ENCODE results near the gene GAB2. TPM values are rescaled to one million over a fixed set of nuclear protein-coding genes. Genes with fewer than 3 reads are reported as not detected.
"Not testable (repeated sequence)": the region's sequence is repeated elsewhere in the genome, so short reads cannot be mapped to it uniquely, and the experiment has no call there.

The GAB2 gene, protein sequence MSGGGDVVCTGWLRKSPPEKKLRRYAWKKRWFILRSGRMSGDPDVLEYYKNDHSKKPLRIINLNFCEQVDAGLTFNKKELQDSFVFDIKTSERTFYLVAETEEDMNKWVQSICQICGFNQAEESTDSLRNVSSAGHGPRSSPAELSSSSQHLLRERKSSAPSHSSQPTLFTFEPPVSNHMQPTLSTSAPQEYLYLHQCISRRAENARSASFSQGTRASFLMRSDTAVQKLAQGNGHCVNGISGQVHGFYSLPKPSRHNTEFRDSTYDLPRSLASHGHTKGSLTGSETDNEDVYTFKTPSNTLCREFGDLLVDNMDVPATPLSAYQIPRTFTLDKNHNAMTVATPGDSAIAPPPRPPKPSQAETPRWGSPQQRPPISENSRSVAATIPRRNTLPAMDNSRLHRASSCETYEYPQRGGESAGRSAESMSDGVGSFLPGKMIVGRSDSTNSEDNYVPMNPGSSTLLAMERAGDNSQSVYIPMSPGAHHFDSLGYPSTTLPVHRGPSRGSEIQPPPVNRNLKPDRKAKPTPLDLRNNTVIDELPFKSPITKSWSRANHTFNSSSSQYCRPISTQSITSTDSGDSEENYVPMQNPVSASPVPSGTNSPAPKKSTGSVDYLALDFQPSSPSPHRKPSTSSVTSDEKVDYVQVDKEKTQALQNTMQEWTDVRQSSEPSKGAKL
- 10 to 100 TPM; 13.4 to 28.4 (median 19.8) TPM for total RNA-seq

DNA sequence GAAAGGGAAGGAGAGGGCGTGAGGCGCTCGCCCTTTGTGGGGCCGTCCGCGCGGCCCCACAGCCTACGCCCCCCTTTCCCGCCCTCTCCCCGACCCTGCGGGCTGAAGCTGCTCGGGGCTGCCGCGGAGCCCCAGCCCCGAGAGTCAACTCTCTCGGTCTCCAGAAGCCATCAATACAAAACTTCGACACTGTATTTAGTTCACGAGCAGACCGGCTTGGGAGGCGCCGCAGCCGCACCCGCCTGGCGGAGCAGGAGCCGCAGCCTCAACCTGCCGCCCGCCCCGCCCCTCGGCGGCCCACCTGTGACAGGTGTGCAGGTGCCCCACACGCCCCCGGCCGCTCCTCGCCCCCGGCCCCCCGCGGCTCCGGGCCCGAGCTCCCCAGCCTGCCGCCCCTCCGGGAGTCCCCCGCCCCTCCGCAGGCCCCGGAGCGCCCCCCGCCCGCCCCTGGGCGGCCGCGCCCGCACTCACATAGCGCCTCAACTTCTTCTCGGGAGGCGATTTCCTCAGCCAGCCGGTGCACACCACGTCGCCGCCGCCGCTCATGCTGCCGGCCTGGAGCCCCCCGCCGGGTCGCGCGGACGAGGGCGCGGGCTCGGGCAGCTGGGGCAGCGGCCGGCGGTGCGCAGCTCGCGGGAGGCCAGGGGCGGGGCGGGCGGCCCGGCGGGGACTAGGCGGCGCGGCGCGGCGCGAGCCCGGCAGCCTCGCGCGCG is at the start of gene GAB2:
Gene GAB2, minus strand, starts transcription at position 646 of the 713 bp plus-strand sequence. Its CDS starts 100 bp downstream, at position 546.
- Histone ChIP-seq H3K27ac (peak within 1 kb of the TSS; percentile 96), H3K4me1 (peaks cover 48% of the 10 kb centered on the region), H3K9me3 (no peaks in the 10 kb centered on the region), H3K36me3 (no peaks in the 10 kb centered on the region), H3K4me3 (peak within 1 kb of the TSS; percentile 93), H3K27me3 (no peaks in the 10 kb centered on the region)
- under 1% methylated on average over 18 of the region's 93 CpGs for WGBS
- DNase-seq (ENCODE audit: low spot score in 2 of 2): peak in 1 of 2 donors; percentile 71
- TF ChIP-seq POLR2AphosphoS5 (IDR thresholded peaks at IDR 0.05): no peak
- TF ChIP-seq, protein P1, sequence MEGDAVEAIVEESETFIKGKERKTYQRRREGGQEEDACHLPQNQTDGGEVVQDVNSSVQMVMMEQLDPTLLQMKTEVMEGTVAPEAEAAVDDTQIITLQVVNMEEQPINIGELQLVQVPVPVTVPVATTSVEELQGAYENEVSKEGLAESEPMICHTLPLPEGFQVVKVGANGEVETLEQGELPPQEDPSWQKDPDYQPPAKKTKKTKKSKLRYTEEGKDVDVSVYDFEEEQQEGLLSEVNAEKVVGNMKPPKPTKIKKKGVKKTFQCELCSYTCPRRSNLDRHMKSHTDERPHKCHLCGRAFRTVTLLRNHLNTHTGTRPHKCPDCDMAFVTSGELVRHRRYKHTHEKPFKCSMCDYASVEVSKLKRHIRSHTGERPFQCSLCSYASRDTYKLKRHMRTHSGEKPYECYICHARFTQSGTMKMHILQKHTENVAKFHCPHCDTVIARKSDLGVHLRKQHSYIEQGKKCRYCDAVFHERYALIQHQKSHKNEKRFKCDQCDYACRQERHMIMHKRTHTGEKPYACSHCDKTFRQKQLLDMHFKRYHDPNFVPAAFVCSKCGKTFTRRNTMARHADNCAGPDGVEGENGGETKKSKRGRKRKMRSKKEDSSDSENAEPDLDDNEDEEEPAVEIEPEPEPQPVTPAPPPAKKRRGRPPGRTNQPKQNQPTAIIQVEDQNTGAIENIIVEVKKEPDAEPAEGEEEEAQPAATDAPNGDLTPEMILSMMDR (IDR thresholded peaks at IDR 0.05): no peak

DNA sequence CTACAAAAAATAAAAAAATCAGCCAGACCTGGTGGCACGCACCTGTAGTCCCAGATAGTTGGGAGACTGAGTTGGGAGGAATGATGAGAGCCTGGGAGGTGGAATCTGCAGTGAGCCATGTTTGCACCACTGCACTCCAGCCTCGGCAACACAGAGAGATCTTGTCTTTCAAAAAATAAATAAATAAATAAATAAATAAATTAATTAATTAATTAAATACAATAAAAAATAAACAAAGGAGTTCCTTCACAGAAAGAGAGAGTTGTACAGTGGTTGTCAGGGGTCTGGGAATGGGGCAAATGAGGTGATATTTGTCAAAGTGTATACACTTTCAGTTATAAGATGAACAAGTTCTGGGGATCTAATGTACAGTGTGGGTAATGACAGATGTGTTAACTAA is 49.8 kb upstream of the GAB2 start:
- DNase-seq (ENCODE audit: low spot score in 2 of 2): no peak
- 94% methylated on average over 2 of the region's 2 CpGs for WGBS
- H3K9me3 ChIP-seq: no peaks in the 10 kb centered on the region
- no peaks in the 10 kb centered on the region for H3K4me1 ChIP-seq
- H3K27ac ChIP-seq: no peak overlapping the region
- H3K27me3 ChIP-seq: no peaks in the 10 kb centered on the region
- TF ChIP-seq EP300 (IDR thresholded peaks at IDR 0.05): no peak
- no peak for TF ChIP-seq POLR2A (IDR thresholded peaks at IDR 0.05)
- no peak for TF ChIP-seq POLR2AphosphoS5 (IDR thresholded peaks at IDR 0.05)
- TF ChIP-seq, protein P1 (IDR thresholded peaks at IDR 0.05): no peak
- H3K4me3 ChIP-seq: no peak overlapping the region
- peaks cover 26% of the 10 kb centered on the region for H3K36me3 ChIP-seq

DNA sequence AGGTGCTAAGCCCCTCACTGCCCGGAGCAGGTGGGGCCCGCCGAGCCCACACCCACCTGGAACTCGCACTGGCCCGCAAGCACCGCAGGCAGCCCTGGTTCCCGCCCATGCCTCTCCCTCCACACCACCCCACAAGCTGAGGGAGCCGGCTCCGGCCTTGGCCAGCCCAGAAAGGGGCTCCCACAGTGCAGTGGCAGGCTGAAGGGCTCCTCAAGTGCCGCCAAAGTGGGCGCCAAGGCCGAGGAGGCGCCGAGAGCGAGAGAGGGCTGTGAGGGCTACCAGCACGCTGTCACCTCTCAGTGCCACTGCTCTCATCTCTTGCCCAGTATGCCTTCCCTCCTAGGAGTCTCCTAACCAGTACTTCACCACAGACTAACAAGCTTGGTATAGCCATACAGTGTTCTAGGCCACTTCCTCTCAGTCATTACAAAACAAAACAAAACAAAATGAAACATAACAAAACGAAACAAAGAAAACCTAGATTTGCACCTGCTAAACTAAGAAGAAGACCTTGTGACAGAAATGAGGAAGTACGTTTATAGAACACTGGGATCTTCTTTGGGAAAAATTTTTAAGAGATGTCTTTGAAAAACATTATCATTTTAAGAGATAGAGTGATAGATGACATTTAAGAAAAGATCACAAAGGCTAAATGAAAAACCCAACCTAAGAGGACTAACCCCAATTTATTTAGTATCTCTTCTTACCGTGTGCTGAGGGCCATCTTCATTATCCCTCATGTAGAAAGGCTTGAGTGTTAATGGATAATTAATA is 47.7 kb upstream of the GAB2 start:
- peaks cover 28% of the 10 kb centered on the region for H3K36me3 ChIP-seq
- TF ChIP-seq EP300 (IDR thresholded peaks at IDR 0.05) (no peak), POLR2AphosphoS5 (IDR thresholded peaks at IDR 0.05) (no peak), POLR2A (IDR thresholded peaks at IDR 0.05) (no peak)
- H3K4me1 ChIP-seq: no peaks in the 10 kb centered on the region
- no peaks in the 10 kb centered on the region for H3K27me3 ChIP-seq
- no peak overlapping the region for H3K27ac ChIP-seq
- WGBS: 90% methylated on average over 6 of the region's 19 CpGs
- no peak for DNase-seq (ENCODE audit: low spot score in 2 of 2)
- no peaks in the 10 kb centered on the region for H3K9me3 ChIP-seq
- H3K4me3 ChIP-seq: no peak overlapping the region

DNA sequence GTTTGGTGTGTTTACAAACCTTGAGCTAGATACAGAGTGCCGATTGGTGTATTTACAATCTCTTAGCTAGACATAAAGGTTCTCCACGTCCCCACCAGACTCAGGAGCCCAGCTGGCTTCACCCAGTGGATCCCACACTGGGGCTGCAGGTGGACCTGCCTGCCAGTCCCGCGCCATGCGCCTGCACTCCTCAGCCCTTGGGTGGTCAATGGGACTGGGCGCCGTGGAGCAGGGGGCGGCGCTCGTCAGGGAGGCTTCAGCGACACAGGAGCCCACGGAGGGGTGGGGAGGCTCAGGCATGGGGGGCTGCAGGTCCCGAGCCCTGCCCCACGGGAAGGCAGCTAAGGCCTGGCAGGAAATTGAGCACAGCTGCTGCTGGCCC is 47.2 kb upstream of the GAB2 start:
- H3K9me3 ChIP-seq; H3K4me1 ChIP-seq; H3K4me3 ChIP-seq; H3K27me3 ChIP-seq; H3K27ac ChIP-seq; DNase-seq (ENCODE audit: low spot score in 2 of 2): not testable (repeated sequence)
- WGBS: no CpG with 5 or more reads among the region's 14 CpGs
- peaks cover 30% of the 10 kb centered on the region for H3K36me3 ChIP-seq

DNA sequence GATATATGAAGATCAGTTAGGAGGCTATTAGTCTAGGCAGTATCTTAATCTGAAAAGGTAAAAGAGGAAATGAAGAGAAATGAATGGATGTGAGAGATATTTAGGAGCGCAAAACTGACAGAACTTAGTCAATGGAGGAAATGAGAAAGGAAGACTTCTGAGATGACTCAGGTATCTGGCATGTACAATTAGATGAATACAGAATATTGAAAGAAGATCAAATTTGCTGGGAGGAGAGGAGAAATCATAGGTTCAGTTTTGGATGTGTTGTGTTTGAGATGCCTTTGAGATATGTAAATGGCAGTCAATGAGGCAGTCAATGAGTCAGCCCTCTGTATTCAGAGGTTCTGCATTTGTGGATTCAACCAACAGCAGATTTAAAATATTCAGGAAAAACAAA is 42.9 kb upstream of the GAB2 start:
- no peaks in the 10 kb centered on the region for H3K4me1 ChIP-seq
- WGBS: 92% methylated on average over 1 of the region's 1 CpG
- H3K27me3 ChIP-seq: no peaks in the 10 kb centered on the region
- H3K27ac ChIP-seq: no peak overlapping the region
- H3K36me3 ChIP-seq: peaks cover 43% of the 10 kb centered on the region
- no peak overlapping the region for H3K4me3 ChIP-seq
- DNase-seq (ENCODE audit: low spot score in 2 of 2): no peak
- TF ChIP-seq, protein P1 (IDR thresholded peaks at IDR 0.05): no peak
- TF ChIP-seq POLR2A (IDR thresholded peaks at IDR 0.05) (no peak), POLR2AphosphoS5 (IDR thresholded peaks at IDR 0.05) (no peak), EP300 (IDR thresholded peaks at IDR 0.05) (no peak)
- H3K9me3 ChIP-seq: no peaks in the 10 kb centered on the region

Data from suprapubic skin (tissue), 4 donors.